Mesenteric fat pad (tissue), 1 donor: Measurements from ENCODE around the gene FRA10AC1. TPM values are rescaled to one million over a fixed set of nuclear protein-coding genes. Genes with fewer than 3 reads are reported as not detected.
A peak's percentile ranks its signal among the peaks of the same experiment; 100 is the strongest.

Experiments used
- DNase-seq: peaks from one replicate; pipeline ENCODE4 v3.0.0-alpha.2; 2020; ENCODE audit warnings: low spot score
- long read RNA-seq: library from polyadenylated mRNA; unstranded; transcript quantifications from one replicate; pipeline ENCODE4 v2.0.0, GENCODE V29; 2020
- total RNA-seq: library from RNA; stranded (reverse); fragmentation: NEBNext Ultra II Directional; extraction: Animal tissue kit (Norgen Biotek cat#: 25700); gene quantifications from one replicate; pipeline ENCODE4 v1.2.1, GENCODE V29; 2021
- donor health status: DM: yes; HTN: yes; CAD: no.

Gene FRA10AC1, protein sequence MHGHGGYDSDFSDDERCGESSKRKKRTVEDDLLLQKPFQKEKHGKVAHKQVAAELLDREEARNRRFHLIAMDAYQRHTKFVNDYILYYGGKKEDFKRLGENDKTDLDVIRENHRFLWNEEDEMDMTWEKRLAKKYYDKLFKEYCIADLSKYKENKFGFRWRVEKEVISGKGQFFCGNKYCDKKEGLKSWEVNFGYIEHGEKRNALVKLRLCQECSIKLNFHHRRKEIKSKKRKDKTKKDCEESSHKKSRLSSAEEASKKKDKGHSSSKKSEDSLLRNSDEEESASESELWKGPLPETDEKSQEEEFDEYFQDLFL
- total RNA-seq, result 18.4 TPM
- long read RNA-seq, partial matches to known transcripts, result 9 of 24 reads
- long read RNA-seq, other reads (novel, unspliced or antisense), result 13 of 24 reads

DNA sequence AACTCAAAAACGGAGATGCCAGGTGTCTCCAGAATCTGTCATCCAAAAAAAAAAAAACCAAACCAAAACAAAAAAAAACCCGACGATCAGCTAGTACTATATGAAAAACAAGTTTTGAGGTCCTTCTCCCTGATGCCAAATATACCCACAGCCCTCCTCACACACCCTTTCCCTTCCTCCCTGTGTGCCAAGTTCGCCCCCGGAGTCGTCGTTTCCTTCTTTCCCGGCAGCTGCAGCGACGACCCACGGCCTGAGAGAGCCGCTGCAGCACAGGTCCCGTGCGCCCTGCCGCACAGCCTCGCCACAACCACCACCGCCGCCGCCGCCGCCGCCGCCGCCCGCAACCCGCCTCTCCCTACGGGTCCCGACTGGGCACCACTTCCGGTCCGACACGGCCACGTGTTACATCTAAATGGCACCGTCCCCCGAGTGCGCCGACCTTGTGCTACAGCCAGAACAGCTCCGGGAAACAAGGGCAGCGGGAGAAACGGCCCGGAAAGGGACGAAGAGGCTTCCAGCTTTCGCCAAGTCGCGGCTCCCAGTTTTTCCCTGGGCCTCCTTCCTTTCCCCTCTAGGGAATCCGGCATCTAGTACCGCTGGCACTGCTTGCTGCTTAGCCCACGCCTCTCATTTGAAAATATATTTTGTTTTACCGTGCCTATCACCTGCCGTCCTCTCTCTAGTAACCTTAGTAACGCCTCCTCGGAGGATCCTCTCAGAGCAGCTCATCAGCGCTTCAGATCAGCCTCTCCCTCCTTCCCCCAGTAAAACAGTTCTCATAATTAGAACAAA lies at the start of gene FRA10AC1:
FRA10AC1 (minus strand) TSS at position 383 of the 792 bp plus-strand sequence. CDS start 2,486 bp downstream, outside the sequence.
- DNase-seq, result peak; percentile 97

DNA sequence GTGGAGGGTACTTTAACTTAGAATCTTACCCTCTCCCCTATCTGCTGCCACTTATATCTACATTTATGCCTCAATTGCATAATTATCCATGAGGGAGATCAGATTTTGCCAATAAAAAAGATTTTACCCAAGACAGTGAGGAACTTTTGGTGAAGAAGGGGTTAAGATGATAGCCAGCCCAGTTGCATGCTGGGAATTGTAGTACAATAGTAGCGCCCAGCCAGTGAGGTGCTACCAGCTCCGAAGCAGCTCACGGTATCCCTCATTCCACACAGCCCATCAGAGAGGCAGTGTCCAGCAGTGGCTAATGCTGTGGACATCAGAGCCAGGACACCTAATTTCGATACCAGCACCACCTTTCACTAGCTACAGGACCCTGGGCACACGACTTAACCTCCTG lies 49.4 kb upstream of the FRA10AC1 start:
- no peak for DNase-seq

DNA sequence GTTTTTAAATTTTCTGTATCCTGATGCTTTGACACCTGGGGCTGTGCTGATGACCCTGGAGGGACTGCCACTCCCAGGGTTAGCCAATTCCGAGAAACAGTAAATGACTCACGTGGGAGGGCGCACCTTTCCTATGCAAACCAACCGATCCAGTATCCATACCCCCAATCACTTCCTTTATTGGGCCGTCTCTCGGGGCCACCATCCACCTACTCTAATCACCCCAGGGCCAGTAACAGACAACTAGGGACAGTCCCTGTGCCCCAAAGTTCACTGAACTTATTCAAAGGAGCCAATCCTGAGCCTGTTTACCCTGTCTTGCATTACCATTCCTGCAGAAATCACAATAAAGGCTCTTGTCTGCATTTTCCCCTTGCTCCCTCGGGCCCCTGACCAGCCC lies 48.7 kb upstream of the FRA10AC1 start:
- no peak for DNase-seq

DNA sequence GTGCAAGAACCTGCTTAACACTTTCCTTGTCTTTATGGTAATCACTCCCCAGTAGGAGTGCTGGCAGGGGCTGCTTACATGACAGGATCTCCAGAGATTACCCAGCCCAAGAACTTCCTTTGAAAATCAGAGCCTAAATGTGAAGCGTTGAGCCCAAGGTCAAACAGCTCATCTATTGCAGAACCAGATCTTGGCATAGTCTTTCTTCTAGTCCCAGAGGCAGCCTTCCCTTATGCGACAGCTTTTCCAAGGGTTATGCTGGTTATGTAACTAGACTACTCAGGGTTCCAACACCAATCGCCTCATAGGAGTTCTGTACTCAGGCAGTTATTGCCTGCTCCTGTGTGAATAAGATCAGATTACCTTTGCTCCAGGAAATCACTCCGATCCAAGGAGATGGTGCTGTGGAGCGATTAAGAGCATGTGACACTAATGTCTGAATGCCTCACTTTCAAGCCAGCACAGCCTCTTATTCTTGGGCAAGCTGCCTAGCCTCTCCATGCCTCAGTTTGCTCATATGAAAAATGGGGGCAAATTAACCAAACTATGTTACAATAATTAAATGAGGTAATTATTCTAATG lies 46.9 kb upstream of the FRA10AC1 start:
- no peak for DNase-seq

DNA sequence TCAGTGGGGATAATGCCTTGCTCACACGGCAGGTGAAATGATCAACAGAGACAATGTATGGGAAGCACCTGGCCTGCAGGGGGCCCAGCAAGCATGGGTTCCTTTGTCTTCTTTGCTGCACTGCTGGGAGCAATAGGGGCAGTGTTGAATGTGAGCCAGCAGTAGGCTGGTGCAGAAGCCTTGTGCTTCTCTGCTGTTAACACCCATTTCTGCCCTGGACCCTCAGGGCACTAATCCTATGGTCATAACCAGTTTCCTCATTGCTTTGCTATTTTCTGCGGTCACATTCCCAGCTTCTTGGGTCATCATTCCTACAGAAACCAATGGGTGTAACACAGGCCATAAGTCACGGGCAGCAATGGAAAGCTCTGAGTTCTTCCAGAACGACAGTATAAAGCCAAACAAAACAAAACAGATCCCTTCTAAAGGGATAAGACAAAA lies 44.5 kb upstream of the FRA10AC1 start:
- no peak for DNase-seq

DNA sequence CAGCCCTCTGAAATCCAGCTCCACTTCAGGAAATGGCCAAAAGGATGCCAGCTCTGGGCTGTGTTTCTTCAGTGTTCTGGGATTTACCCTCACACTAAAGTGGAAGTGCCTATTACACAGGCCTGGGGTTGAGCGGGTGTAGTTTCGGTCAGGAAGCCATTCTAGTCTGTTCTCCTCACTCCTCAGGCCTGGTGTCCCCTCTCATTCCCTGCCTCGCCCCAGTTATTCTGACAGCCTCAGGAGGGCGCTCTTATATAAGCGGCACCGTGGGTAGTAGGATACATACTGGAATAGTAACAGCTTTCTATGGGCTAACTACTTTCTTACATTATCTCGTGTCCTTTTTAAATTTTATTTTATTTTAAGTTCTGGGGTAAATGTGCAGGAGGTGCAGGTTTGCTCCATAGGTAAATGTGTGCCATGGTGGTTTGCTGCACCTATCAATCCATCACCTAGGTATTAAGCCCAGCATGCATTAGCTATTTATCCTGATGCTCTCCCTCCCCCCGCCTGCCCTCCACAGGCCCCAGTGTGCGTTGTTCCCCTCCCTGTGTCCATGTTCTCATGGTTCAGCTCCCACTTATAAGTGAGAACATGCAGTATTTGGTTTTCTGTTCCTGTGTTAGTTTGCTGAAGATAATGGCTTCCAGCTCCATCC lies 43.1 kb upstream of the FRA10AC1 start:
- DNase-seq, result no peak

DNA sequence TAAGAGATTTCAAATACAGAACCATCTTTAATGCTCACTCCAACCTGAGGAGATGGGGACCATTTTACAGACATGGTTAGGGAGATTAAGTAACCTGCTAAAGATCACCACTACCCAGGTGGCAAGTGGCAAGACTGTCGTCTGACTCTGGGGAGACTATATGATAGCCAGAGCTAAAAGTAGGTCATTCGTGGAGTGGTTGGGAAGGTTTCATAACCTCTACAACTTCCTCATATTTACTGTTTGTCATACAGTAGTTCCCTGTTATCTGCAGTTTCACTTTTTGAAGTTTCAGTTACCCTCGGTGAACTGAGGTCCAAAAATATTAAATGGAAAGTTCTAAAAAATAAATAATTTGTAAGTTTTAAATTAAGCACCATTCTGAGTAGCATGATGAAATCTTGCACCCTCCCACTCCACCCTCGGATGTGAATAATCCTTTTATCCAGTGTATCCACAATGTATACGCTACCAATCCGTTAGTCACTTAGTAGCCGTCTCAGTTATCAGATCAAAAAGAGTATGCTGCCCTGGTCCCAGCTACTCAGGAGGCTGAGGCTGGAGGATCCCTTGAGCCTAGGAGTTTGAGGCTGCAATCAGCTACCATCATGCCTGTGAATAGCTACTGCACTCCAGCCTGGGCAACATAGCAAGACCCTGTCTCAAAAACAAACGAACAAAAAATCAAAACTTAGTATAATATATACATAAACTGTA lies 40.4 kb upstream of the FRA10AC1 start:
- no peak for DNase-seq

DNA sequence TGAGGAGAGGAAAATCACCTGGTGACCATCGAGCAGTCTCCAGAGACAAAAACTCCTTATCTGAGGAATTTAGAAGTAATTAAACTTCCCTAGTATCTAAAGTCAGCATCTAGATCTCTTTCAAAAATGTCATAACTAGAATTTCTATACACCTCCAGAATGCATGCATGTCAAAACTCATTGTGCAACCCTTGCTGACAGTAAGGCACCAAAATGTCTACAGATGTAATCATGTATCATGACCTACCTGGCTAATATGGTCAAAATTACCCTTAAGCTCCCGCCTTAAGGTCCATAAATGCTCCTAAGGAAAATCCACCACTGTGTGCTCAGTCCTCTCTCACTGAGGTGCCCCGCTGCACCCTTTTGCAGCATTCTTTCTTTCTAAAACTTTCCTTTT lies 39.0 kb upstream of the FRA10AC1 start:
- DNase-seq, result no peak

DNA sequence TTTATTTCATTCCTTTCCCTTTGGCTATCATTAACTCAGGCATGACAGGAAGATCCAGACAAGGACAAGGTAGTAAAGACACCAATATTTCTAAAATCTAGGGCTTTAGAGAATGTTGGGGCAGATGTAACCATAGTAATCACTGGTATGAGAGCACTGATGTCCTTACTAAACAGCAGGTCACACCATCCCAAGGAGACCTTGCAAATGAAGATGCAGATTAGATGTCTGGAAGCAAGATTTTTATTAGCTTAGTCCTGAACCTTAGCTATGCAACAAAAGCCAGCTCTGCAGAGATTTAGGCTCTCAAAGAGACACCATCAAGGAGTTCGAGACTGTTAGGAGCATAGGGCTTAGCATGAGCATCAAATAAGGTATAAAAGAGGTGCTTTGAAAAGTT lies 23.6 kb upstream of the FRA10AC1 start:
- DNase-seq, result no peak

DNA sequence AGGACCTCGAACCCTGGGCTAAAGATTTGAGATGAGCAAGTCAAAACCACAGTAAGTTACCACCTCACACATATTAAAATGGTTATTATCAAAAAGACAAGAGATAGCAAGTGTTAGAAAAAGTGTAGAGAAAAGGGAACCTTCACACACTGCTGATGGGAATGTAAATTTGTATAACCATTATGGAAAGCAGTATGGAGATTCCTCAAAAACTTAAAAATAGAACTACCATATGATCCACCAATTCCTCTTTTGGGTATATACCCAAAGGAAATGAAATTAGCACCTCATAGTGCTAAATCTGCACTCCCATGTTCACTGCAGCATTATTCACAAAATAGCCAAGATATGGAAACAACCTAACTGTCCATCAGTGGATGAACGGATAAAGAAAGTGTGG lies 20.8 kb upstream of the FRA10AC1 start:
- DNase-seq, result no peak

DNA sequence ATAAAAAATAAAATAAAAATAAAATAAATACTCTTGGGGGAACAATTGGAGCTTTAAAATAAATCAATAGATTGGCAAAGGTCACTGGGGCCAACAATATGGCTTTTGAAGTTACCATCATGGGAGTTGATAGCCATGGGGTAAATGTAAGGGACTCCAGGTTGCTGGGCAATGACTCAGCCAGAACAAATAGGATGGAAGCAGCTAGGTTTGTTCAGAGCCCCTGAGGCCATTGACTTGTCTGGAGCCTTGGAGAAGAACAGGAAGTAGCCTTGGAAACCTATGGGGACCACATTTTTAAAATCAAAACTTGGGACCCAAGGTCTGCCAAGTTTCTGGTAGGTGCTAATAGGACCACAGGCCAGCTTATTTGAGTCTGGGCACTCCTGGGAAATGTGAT lies 20.2 kb upstream of the FRA10AC1 start:
- DNase-seq, result no peak

DNA sequence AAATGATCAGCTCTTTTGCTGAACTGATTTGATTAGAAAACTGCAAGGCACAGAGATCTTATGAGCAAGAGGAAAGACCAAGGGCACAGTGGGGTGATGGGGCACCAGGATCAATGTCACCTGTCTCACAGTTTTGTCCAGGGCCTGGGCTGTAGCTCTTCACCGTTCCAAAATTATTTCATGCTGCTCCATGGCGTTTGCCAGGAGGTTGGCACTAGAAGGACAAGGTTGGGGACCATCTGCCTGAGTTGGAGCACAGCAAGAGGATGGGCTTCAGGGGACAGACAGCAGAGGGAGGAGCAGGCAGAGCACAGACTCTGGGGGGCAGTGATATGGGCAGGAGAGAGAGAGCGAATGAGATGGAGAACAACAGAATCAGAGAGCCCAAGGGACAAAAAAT lies 17.5 kb upstream of the FRA10AC1 start:
- no peak for DNase-seq

DNA sequence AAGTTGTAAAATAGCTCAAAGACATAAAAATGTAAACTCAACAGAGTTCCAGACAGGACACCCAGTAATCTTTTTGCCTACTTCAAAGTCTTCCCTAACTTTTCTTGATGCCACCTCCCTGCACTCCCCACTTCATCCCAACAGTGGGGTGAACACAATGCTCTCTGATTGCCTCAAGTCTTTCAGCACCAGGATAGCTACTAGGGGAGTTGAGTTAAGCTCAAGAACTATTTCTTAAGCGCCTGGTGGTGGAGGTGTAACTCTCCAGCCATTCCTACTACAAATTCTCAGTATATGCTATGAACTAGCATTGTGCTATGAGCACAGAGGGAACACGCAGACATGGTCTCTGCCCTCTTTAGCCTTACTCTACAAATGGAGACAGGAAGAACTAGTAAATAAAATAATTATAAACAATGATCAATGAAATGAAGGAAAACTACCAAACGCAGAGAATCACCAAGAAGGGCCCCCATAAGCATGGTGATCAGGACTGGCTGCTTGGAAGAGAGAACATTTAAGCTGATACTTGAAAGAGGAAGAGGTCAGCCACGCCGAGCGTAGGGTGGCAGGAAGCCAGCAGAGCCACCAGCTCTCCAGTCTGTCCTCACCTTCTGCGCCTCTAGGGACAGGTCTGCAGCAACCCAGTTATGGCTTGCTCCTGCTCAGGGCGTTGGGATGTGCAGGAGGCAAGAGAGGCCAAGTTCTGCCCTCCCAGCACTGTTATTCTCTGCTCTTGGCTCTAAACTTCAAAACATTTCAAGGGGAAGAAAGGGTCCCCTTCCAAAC lies 16.7 kb upstream of the FRA10AC1 start:
- DNase-seq, result no peak

DNA sequence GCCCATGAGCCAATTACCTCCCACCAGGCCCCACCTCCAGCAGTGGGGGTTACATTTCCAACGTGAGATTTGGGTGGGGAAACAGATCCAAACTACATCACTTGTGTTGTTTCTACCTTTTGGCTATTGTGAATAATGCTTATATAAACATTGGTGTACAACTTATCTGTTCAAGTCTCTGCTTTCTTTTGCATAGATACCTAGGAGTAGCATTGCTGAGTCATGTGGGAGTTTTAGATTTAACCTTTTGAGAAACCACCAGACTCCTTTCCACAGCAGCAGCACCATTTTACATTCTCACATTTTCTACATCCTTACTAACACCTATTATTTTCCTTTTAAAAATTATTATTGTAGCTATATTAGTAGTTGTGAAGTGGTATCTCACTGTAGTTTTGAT lies 14.4 kb upstream of the FRA10AC1 start:
- no peak for DNase-seq

DNA sequence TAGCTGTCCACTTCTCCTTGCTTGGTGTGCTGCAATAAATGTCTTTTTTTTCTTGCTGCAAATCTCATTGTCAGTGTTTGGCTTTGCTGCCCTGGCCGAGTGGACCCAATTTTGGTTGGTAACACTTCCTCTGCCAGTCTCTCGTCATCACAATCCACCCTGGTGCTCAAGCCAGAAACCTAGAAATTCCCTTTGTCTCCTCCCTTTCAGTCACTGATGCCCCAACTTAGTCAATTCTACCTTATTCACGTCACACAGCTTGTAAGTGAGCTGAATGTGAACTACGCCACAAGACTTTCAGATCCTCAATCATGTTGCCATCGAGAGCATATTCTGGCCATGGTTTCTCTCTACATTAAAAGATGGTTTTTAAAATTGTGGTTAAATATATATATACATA lies 13.0 kb upstream of the FRA10AC1 start:
- no peak for DNase-seq

DNA sequence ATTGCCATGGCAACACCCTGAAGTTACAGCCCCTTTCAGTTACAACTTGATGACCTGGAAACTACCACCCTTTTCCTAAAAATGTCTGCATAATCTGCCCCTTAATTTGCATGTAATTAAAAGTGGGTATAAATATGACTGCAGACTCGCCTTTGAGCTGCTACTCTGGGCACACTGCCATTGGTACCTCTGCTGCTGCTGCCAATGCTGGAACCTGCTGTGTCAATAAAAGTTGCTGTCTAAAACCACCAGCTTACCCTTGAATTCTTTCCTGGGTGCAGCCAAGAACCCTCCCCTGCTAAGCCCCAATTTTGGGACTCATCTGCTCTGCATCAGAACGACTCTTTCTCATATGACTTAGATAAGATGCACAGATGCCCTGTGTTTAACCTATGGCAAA lies 10.2 kb upstream of the FRA10AC1 start:
- DNase-seq, result no peak

DNA sequence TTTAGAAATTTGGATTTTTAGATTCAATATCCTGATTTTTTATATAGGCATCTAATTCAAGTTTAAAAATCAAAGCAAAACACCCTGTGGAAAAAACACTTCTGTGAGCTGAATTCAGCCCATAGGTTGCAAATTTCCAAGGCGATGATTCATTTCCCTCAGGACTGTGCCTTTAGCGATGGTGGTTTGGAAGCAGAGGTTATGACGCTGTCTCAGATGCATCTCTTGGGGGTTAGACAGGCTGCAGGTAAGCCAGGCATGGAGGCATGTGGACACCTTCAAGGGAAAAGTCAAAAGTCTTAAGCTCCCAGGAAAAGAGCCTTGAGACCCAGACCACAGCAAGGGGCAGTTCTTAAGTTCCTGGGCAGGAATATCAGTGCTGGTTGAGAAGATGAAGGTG lies 9.5 kb upstream of the FRA10AC1 start:
- DNase-seq, result no peak

DNA sequence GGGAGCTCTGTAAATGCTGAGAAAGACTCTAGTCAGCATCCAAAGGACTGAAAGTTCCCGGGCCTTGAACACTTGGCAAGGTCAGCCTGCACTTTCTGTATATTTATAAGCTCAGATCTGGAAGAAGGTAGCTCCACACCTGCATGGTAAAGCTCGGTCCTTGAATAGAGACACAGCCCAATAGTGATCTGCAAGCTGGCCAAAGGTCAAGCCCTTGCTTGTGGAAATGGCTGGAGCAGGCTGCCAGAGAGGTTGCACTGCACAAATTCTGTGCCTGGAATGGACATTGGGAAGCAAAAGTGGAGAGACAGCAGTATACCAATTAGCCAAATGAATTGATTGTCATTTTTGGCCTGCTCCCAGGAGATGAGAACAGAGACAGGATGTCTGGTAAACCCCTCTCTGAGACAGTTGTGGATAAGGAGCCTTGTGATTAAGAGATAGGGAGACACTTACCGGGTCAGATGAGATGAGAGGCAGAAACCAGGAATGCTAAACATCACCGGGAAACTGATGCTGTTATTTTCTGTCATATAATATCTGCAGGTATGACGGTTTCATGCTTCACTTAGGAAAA lies 8.0 kb upstream of the FRA10AC1 start:
- no peak for DNase-seq

DNA sequence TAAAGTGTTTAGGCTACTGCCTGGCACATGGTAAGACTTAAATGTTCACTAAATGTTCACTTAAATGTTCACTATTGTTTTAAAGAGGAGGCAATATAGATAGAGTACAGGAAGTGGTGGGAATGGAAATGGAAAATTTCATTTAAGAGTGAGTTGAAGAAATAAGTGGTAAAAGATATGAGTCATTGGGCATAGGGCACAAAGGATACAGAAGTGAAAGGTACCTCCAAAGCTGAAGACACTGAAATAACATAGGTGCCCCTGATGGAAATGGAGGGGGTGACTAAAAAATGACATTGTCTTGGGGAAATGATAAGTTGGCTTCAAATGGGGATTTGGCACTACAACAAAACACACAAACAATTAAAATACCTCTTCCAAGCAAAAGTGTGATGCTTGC lies 5.2 kb upstream of the FRA10AC1 start:
- DNase-seq, result no peak

DNA sequence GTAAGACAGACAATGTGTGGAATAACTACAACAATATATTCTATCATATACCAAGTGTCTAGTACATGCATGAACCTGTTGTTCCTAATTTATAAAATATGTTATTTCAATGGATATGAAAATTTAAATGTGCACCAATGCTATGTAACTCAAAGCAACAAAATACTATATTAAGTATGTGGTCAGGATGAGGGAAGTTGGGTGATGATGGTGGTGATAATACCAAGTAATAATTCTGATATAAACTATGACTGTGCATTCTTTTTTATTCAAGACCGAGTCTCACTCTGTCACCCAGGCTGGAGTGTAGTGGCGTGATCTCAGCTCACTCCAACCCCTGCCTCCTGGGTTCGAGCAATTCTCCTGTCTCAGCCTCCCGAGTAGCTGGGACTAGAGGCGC lies 2.1 kb upstream of the FRA10AC1 start:
- no peak for DNase-seq
